GM23338 (cell line): Measurements from ENCODE around the gene ABHD17A. TPM values are rescaled to one million over a fixed set of nuclear protein-coding genes. Genes with fewer than 3 reads are reported as not detected.

Experiments used
- ATAC-seq: fragments of 200-7000 bp; cut with Tn5 transposase; 3 replicates; pipeline ENCODE4 v1.9.1; 2020
- DNase-seq: peaks from one replicate; pipeline ENCODE4 v3.0.0-alpha.2; 2015; ENCODE audit warnings: low spot score
- H2AFZ ChIP-seq: fragments of 200-600 bp; sonication (generic); 2 replicates; pipeline ENCODE4 v1.8.0; 2016; ENCODE audit warnings: antibody characterized with exemption, mild to moderate bottlenecking, moderate library complexity
- H3F3A ChIP-seq: fragments of 200-600 bp; sonication (generic); replicated peaks from 2 replicates; pipeline ENCODE4 v1.8.0; 2017; ENCODE audit warnings: antibody characterized with exemption, mixed run types, low read depth
- H3K27ac ChIP-seq: fragments of 200-600 bp; sonication (generic); 2 replicates; pipeline ENCODE4 v1.6.1; 2016; ENCODE audit warnings: low read depth
- H3K27me3 ChIP-seq: fragments of 200-600 bp; sonication (generic); 2 replicates; pipeline ENCODE4 v1.8.0; 2016; ENCODE audit warnings: mild to moderate bottlenecking, mixed run types, moderate library complexity; ENCODE audit not compliant: insufficient read depth
- H3K36me3 ChIP-seq: fragments of 200-600 bp; sonication (generic); 2 replicates; pipeline ENCODE4 v1.8.0; 2016; ENCODE audit warnings: mild to moderate bottlenecking; ENCODE audit not compliant: insufficient read depth
- H3K4me1 ChIP-seq: fragments of 200-600 bp; sonication (generic); 2 replicates; pipeline ENCODE4 v1.8.0; 2016; ENCODE audit warnings: mild to moderate bottlenecking, moderate library complexity; ENCODE audit not compliant: insufficient read depth
- H3K4me2 ChIP-seq: fragments of 200-600 bp; sonication (generic); 2 replicates; pipeline ENCODE4 v1.7.1; 2017; ENCODE audit warnings: mixed run types
- H3K4me3 ChIP-seq: fragments of 200-600 bp; sonication (generic); 2 replicates; pipeline ENCODE4 v1.6.1; 2016; ENCODE audit warnings: mixed run types
- H3K79me2 ChIP-seq: fragments of 200-600 bp; sonication (generic); replicated peaks from 2 replicates; pipeline ENCODE4 v1.8.0; 2017; ENCODE audit warnings: mild to moderate bottlenecking; ENCODE audit not compliant: insufficient read depth
- H3K9me2 ChIP-seq: fragments of 200-600 bp; sonication (generic); 2 replicates; pipeline ENCODE4 v1.8.0; 2017; ENCODE audit not compliant: insufficient read depth
- H4K20me1 ChIP-seq: fragments of 200-600 bp; sonication (generic); replicated peaks from 2 replicates; pipeline ENCODE4 v1.8.0; 2017; ENCODE audit warnings: mild to moderate bottlenecking; ENCODE audit not compliant: insufficient read depth
- H3K27ac Mint-ChIP-seq: 2 replicates; pipeline ENCODE4 v1.8.0; 2020; ENCODE audit warnings: inconsistent platforms, mild to moderate bottlenecking, moderate library complexity, mixed read lengths
- H3K27me3 Mint-ChIP-seq: 3 replicates; pipeline ENCODE4 v1.8.0; 2022; ENCODE audit warnings: low read depth, mild to moderate bottlenecking, moderate library complexity, mixed read lengths, inconsistent platforms; ENCODE audit not compliant: insufficient read depth, poor library complexity
- H3K36me3 Mint-ChIP-seq: 3 replicates; pipeline ENCODE4 v1.8.0; 2021; ENCODE audit warnings: low read depth, mild to moderate bottlenecking, inconsistent platforms, moderate library complexity, mixed read lengths
- H3K4me1 Mint-ChIP-seq: 3 replicates; pipeline ENCODE4 v1.8.0; 2020; ENCODE audit warnings: mild to moderate bottlenecking, inconsistent platforms, mixed read lengths
- H3K4me3 Mint-ChIP-seq: 3 replicates; pipeline ENCODE4 v1.8.0; 2021; ENCODE audit warnings: moderate library complexity, mild to moderate bottlenecking, inconsistent platforms, mixed read lengths
- H3K9me3 Mint-ChIP-seq: 3 replicates; pipeline ENCODE4 v1.8.0; 2020; ENCODE audit warnings: moderate library complexity, mild to moderate bottlenecking, inconsistent platforms, mixed read lengths
- CREB1 ChIP-seq: fragments of 250-450 bp; sonication (Bioruptor Pico); IDR thresholded peaks from 2 replicates; pipeline ENCODE4 v1.5.0; 2020; ENCODE audit warnings: low read depth, mild to moderate bottlenecking, moderate library complexity
- ETS1 ChIP-seq: IDR thresholded peaks from 2 replicates; pipeline ENCODE4 v1.6.1; 2016; ENCODE audit warnings: antibody characterized with exemption
- EZH2 ChIP-seq: fragments of 200-600 bp; sonication (generic); IDR thresholded peaks from one replicate; pipeline ENCODE4 v1.8.0; 2017; ENCODE audit warnings: antibody characterized with exemption, mild to moderate bottlenecking, low read depth; ENCODE audit not compliant: unreplicated experiment
- EZH2phosphoT487 ChIP-seq: fragments of 200-600 bp; sonication (generic); IDR thresholded peaks from one replicate; pipeline ENCODE4 v1.8.1; 2018; ENCODE audit warnings: antibody characterized with exemption; ENCODE audit not compliant: unreplicated experiment
- JUNB ChIP-seq: IDR thresholded peaks from one replicate; pipeline ENCODE4 v1.6.1; 2016; ENCODE audit warnings: antibody characterized with exemption; ENCODE audit not compliant: unreplicated experiment
- ZNF331 ChIP-seq: fragments of 250-450 bp; sonication (Bioruptor Pico); IDR thresholded peaks from 2 replicates; pipeline ENCODE4 v1.5.0; 2020; ENCODE audit warnings: low read depth, mild to moderate bottlenecking, moderate library complexity
- ZNF462 ChIP-seq: fragments of 250-450 bp; sonication (Bioruptor Pico); IDR thresholded peaks from 2 replicates; pipeline ENCODE4 v1.5.0; 2020; ENCODE audit warnings: mild to moderate bottlenecking, moderate library complexity
- polyA plus RNA-seq: library from polyadenylated mRNA; unstranded; fragments of >200 nt; fragmentation: Nextera tagmentation; extraction: Ambion mirVana; gene quantifications from 2 replicates; pipeline ENCODE4 v1.2.1, GENCODE V29; 2016
- total RNA-seq: library from RNA; depleted of rRNA; stranded (reverse); fragments of >200 nt; shearing (Covaris generic); gene quantifications from 2 replicates; pipeline ENCODE4 v1.2.3, GENCODE V29; 2014

The ABHD17A gene
- total and polyA plus RNA-seq, 2 experiments from 2014 or later = 34.2 to 99.9 TPM

GRCh38 chr19:1914826-1915341 lies 29.6 kb upstream of the ABHD17A start (continued):
- TF ChIP-seq ZNF462 (CRISPR knock-in tag) = no peak
- no peak for TF ChIP-seq CREB1
- TF ChIP-seq EZH2 = no peak
- TF ChIP-seq JUNB = no peak

- peaks cover 24% of the 10 kb centered on the region for H3K36me3 Mint-ChIP-seq
- H3F3A ChIP-seq = no peaks in the 10 kb centered on the region
- no peak overlapping the region for H3K27ac ChIP-seq
- peaks cover 5% of the 10 kb centered on the region for H3K27me3 Mint-ChIP-seq
- DNase-seq (no peak), ATAC-seq (no peak)
- H3K27ac Mint-ChIP-seq = no peak overlapping the region
- peaks cover 43% of the 10 kb centered on the region for H3K79me2 ChIP-seq
- peaks cover 4% of the 10 kb centered on the region; the same call in 1 of the 2 replicates for H4K20me1 ChIP-seq
- no peaks in the 10 kb centered on the region for H3K4me1 ChIP-seq
- H3K9me3 Mint-ChIP-seq = no peaks in the 10 kb centered on the region
- H3K36me3 ChIP-seq = no peaks in the 10 kb centered on the region
- no peaks in the 10 kb centered on the region for H3K27me3 ChIP-seq
- H3K4me2 ChIP-seq = no peak overlapping the region
- H3K4me3 ChIP-seq = no peak overlapping the region
- no peaks in the 10 kb centered on the region for H3K9me2 ChIP-seq
- no peaks in the 10 kb centered on the region for H3K4me1 Mint-ChIP-seq
- H2AFZ ChIP-seq = no peak overlapping the region
- H3K4me3 Mint-ChIP-seq = no peak overlapping the region
- TF ChIP-seq ZNF331 (CRISPR knock-in tag) (no peak), ZNF462 (CRISPR knock-in tag) (no peak), EZH2phosphoT487 (no peak), ETS1 (no peak), EZH2 (no peak)
These were observed 28.7 kb upstream of the ABHD17A start for GRCh38 chr19:1913781-1914577.
